HepG2 (cell line): ENCODE measurements around the gene ATP2B2. TPM values are rescaled to one million over a fixed set of nuclear protein-coding genes. Genes with fewer than 3 reads are reported as not detected.

Experiments used
- ATAC-seq: fragments of 200-7000 bp; cut with Tn5 transposase; 3 replicates; pipeline ENCODE4 v1.9.1; 2020; ENCODE audit warnings: mild to moderate bottlenecking, moderate library complexity
- BruUV-seq: library from RNA; stranded (reverse); fragments of 400-500 nt; replicated peaks from 2 replicates; lab custom pipeline; 2021; lab: Mats Ljungman, UMichigan
- CTCF ChIA-PET: fragments of 300-600 bp; formaldehyde crosslinking; extraction: SDS; loops from one replicate; lab custom pipeline; 2021; ENCODE audit warnings: low total read pairs, inconsistent platforms, low intra/inter-chr PET ratio; lab: Yijun Ruan, JAX
- POLR2A ChIA-PET: fragments of 350-600 bp; sonication (Branson Sonifier 250); formaldehyde crosslinking; loops from one replicate; lab custom pipeline; 2020; ENCODE audit warnings: antibody characterized with exemption, inconsistent platforms; lab: Yijun Ruan, JAX
- DNase-seq: peaks from one replicate; pipeline ENCODE4 v3.0.0-alpha.2; 2015; ENCODE audit warnings: low spot score
- FAIRE-seq: peaks from 3 replicates; lab custom pipeline; 2011; peaks lifted over from hg19 to GRCh38; lab: Jason Lieb, UNC
- H2AFZ ChIP-seq: one replicate; pipeline ENCODE4 v1.6.1; 2011; ENCODE audit warnings: low read length, inconsistent platforms
- H3K27ac ChIP-seq: fragments of 300-600 bp; 3 replicates; pipeline ENCODE4 v1.8.0; 2011; ENCODE audit warnings: mixed run types, mild to moderate bottlenecking, mixed read lengths, low read length, inconsistent platforms; ENCODE audit not compliant: insufficient read depth; ENCODE audit errors: extremely low read length
- H3K27me3 ChIP-seq, 2 experiments: fragments of 200-600 bp in 1 of 2; 2 replicates in 1 of 2; 3 replicates in 1 of 2; pipeline versions ENCODE4 v1.6.0 to v1.8.0; 2011; ENCODE audit warnings: low read length in 2 of 2, mild to moderate bottlenecking in 2 of 2, moderate library complexity in 2 of 2, inconsistent platforms in 1 of 2; ENCODE audit not compliant: insufficient read depth in 2 of 2, control insufficient read depth in 1 of 2
- H3K36me3 ChIP-seq, 2 experiments: fragments of 200-600 bp in 1 of 2; replicated peaks in 1 of 2; 2 replicates in 1 of 2; 3 replicates in 1 of 2; pipeline versions ENCODE4 v1.5.1 to v1.8.0; 2011; ENCODE audit warnings: low read length in 2 of 2, inconsistent platforms in 1 of 2; ENCODE audit not compliant: insufficient read depth in 2 of 2, control insufficient read depth in 1 of 2
- H3K4me1 ChIP-seq: 2 replicates; pipeline ENCODE4 v1.5.1; 2012; ENCODE audit warnings: low read length, inconsistent platforms; ENCODE audit not compliant: insufficient read depth
- H3K4me2 ChIP-seq: 2 replicates; pipeline ENCODE4 v1.6.0; 2011; ENCODE audit warnings: low read depth, low read length, inconsistent platforms
- H3K4me3 ChIP-seq, 3 experiments: fragments of 200-600 bp in 1 of 3; sonication (generic), shearing (Covaris generic) in 1 of 3; replicated peaks in 1 of 3; 2 replicates each; pipeline ENCODE4 v1.5.1; 2011 to 2016; ENCODE audit warnings: low read length in 3 of 3, inconsistent platforms in 2 of 3, low read depth in 2 of 3, mild to moderate bottlenecking in 2 of 3, control low read depth in 1 of 3, mixed read lengths in 1 of 3; ENCODE audit not compliant: insufficient read depth in 1 of 3
- H3K79me2 ChIP-seq: one replicate; pipeline ENCODE4 v1.6.1; 2011; ENCODE audit warnings: low read length, inconsistent platforms; ENCODE audit not compliant: insufficient read depth
- H3K9ac ChIP-seq: 2 replicates; pipeline ENCODE4 v1.6.0; 2011; ENCODE audit warnings: mild to moderate bottlenecking, low read depth, low read length, inconsistent platforms; ENCODE audit not compliant: insufficient read depth
- H3K9me3 ChIP-seq: 2 replicates; pipeline ENCODE4 v1.5.1; 2012; ENCODE audit warnings: mild to moderate bottlenecking, low read length
- H4K20me1 ChIP-seq: 2 replicates; pipeline ENCODE4 v1.6.0; 2011; ENCODE audit warnings: inconsistent platforms, mild to moderate bottlenecking, low read length, moderate library complexity; ENCODE audit not compliant: insufficient read depth
- HES4 ChIP-seq: sonication (generic); formaldehyde crosslinking; IDR thresholded peaks from 2 replicates; pipeline ENCODE4 v1.9.0; 2021; ENCODE audit warnings: mild to moderate bottlenecking, missing genetic modification reagents, borderline replicate concordance
- IKZF1 ChIP-seq: fragments of 450-650 bp; IDR thresholded peaks from 2 replicates; pipeline ENCODE4 v1.7.1; 2016
- KAT2B ChIP-seq: fragments of 150-350 bp; IDR thresholded peaks from 2 replicates; pipeline ENCODE4 v1.6.1; 2014; ENCODE audit warnings: low read depth, low read length, borderline replicate concordance
- MIER2 ChIP-seq: IDR thresholded peaks from 2 replicates; pipeline ENCODE4 v1.6.1; 2016; ENCODE audit warnings: missing biosample characterization, missing genetic modification reagents
- SAP130 ChIP-seq: IDR thresholded peaks from 2 replicates; pipeline ENCODE4 v1.6.1; 2016; ENCODE audit warnings: low read depth
- SP2 ChIP-seq: sonication (generic); formaldehyde crosslinking; IDR thresholded peaks from 2 replicates; pipeline ENCODE4 v1.5.1; 2020; ENCODE audit warnings: mild to moderate bottlenecking, missing genetic modification reagents
- ZBTB7B ChIP-seq: sonication (generic); formaldehyde crosslinking; IDR thresholded peaks from 2 replicates; pipeline ENCODE4 v1.4.0; 2020; ENCODE audit warnings: missing genetic modification reagents
- ZNF335 ChIP-seq: sonication (generic); formaldehyde crosslinking; IDR thresholded peaks from 2 replicates; pipeline ENCODE4 v1.4.0; 2020; ENCODE audit warnings: missing genetic modification reagents
- WGBS: methylation state at CpG from one replicate; pipeline ENCODE4 v1.1.6; 2017; ENCODE audit warnings: low lambda C conversion rate; 5-methylcytosine and 5-hydroxymethylcytosine counted together
- in situ Hi-C: cut with HindIII; loops from 2 replicates; pipeline ENCODE4 v1.10.0; 2017; ENCODE audit warnings: low pct_unique_long_range_greater_than_20kb; ENCODE audit not compliant: extremely low pct_ligation_motif_present
- intact Hi-C: fragments of 100-400 bp; cut with micrococcal nuclease; formaldehyde crosslinking; loops from one replicate; pipeline ENCODE4 v1.10.0; 2022; ENCODE audit not compliant: unreplicated experiment
- polyA plus RNA-seq, 8 experiments: library from polyadenylated mRNA; depleted of rRNA in 3 of 8; stranded (reverse) in 7 of 8; unstranded in 1 of 8; fragments of >200 nt; fragmentation: Illumina TruSeq in 4 of 8; extraction: Trizol in 4 of 8; gene quantifications; 2 replicates each; pipeline versions ENCODE4 v1.2.1 to v1.2.3, GENCODE V29; 2011 to 2016; ENCODE audit warnings: low read depth in 4 of 8, missing spikeins in 1 of 8, mixed read lengths in 1 of 8; ENCODE audit not compliant: insufficient read depth in 1 of 8
- total RNA-seq, 5 experiments: library from RNA; depleted of rRNA; stranded (reverse); fragments of >200 nt; fragmentation: Illumina TruSeq; extraction: Trizol; gene quantifications; 2 replicates each; pipeline ENCODE4 v1.2.3, GENCODE V29; 2016; ENCODE audit warnings: low read depth in 1 of 5
- TF ChIP-seq, protein P1 (sequence below): sonication (generic); formaldehyde crosslinking; IDR thresholded peaks from 2 replicates; pipeline ENCODE4 v1.4.0; 2020; ENCODE audit warnings: missing genetic modification reagents
- TF ChIP-seq, protein P2 (sequence below): sonication (generic); formaldehyde crosslinking; IDR thresholded peaks from 2 replicates; pipeline ENCODE4 v1.5.1; 2020; ENCODE audit warnings: missing genetic modification reagents, mild to moderate bottlenecking, borderline replicate concordance
- TF ChIP-seq, protein P3 (sequence below): sonication (generic); formaldehyde crosslinking; IDR thresholded peaks from 2 replicates; pipeline ENCODE4 v1.5.0; 2020; ENCODE audit warnings: missing genetic modification reagents
- TF ChIP-seq, protein P4 (sequence below): sonication (generic); formaldehyde crosslinking; IDR thresholded peaks from 2 replicates; pipeline ENCODE4 v1.4.0; 2020; ENCODE audit warnings: mild to moderate bottlenecking, missing genetic modification reagents
- TF ChIP-seq, protein P5 (sequence below), 2 experiments: IDR thresholded peaks; 2 replicates each; pipeline ENCODE4 v1.6.1; 2011 to 2012; ENCODE audit warnings: low read length in 2 of 2, borderline replicate concordance in 1 of 2, low read depth in 1 of 2, mild to moderate bottlenecking in 1 of 2, moderate library complexity in 1 of 2
- TF ChIP-seq, protein P6 (sequence below): sonication (generic); formaldehyde crosslinking; IDR thresholded peaks from 2 replicates; pipeline ENCODE4 v1.8.0; 2022; ENCODE audit warnings: low read depth, missing genetic modification reagents

ATP2B2 gene
- total and polyA plus RNA-seq, 2 of the 13 experiments (the other 11 are each of a cell fraction or from before 2014, with no cell fraction given): 1.5 to 2.3 TPM

DNA sequence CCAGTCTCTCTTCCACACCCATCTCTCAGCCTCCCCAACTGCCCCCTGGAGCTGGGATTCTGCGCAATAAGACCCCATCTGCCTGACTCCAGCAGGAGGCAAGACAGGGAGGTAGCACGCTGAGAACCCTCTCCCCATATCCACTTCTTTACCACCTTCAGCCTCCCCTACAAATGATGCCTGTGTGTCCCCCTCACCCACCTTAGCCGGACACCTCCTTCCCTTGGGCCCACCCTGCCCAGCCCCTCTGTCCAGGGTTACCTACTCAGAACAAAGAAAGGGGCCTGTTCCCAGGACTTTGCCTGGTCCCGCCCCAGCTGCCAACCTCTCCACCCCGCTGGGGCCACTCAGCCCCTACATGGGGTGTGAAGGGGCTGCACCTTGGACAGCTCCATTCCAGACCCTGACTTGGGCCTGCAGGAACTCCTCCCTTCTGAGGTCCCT lies 40.8 kb upstream of the ATP2B2 start:
- Histone ChIP-seq H3K4me2 (no peak overlapping the region), H3K9ac (no peak overlapping the region), H3K27me3 (peaks cover 2 to 13% of the 10 kb centered on the region in 2 experiments; a peak in 3 of 5 replicates), H3K9me3 (peaks cover 6% of the 10 kb centered on the region), H3K36me3 (no peaks in the 10 kb centered on the region), H2AFZ (no peak overlapping the region), H3K79me2 (no peaks in the 10 kb centered on the region), H4K20me1 (no peaks in the 10 kb centered on the region), H3K4me3 (no peak overlapping the region), H3K27ac (no peak overlapping the region), H3K4me1 (no peaks in the 10 kb centered on the region)
- in situ Hi-C loops (no loop called here), intact Hi-C loops (no loop called here)
- DNase-seq (no peak), ATAC-seq (peak; percentile 25; the same call in 1 of the 3 replicates), FAIRE-seq (no peak)
- 52% methylated on average over 5 of the region's 5 CpGs for WGBS
- BruUV-seq: no TSS peak
- ChIA-PET CTCF (no interaction called here), POLR2A (no interaction called here)
- TF ChIP-seq HES4 (CRISPR knock-in tag) (no peak), ZNF335 (no peak), ZBTB7B (CRISPR knock-in tag) (no peak), SP2 (no peak), SAP130 (no peak), KAT2B (no peak), IKZF1 (no peak), MIER2 (0 out of 2 replicates have a peak, but pooled peaks have one; percentile 15)
- TF ChIP-seq, protein P1, sequence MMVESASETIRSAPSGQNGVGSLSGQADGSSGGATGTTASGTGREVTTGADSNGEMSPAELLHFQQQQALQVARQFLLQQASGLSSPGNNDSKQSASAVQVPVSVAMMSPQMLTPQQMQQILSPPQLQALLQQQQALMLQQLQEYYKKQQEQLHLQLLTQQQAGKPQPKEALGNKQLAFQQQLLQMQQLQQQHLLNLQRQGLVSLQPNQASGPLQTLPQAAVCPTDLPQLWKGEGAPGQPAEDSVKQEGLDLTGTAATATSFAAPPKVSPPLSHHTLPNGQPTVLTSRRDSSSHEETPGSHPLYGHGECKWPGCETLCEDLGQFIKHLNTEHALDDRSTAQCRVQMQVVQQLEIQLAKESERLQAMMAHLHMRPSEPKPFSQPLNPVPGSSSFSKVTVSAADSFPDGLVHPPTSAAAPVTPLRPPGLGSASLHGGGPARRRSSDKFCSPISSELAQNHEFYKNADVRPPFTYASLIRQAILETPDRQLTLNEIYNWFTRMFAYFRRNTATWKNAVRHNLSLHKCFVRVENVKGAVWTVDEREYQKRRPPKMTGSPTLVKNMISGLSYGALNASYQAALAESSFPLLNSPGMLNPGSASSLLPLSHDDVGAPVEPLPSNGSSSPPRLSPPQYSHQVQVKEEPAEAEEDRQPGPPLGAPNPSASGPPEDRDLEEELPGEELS (CRISPR knock-in tag): no peak
- TF ChIP-seq, protein P2, sequence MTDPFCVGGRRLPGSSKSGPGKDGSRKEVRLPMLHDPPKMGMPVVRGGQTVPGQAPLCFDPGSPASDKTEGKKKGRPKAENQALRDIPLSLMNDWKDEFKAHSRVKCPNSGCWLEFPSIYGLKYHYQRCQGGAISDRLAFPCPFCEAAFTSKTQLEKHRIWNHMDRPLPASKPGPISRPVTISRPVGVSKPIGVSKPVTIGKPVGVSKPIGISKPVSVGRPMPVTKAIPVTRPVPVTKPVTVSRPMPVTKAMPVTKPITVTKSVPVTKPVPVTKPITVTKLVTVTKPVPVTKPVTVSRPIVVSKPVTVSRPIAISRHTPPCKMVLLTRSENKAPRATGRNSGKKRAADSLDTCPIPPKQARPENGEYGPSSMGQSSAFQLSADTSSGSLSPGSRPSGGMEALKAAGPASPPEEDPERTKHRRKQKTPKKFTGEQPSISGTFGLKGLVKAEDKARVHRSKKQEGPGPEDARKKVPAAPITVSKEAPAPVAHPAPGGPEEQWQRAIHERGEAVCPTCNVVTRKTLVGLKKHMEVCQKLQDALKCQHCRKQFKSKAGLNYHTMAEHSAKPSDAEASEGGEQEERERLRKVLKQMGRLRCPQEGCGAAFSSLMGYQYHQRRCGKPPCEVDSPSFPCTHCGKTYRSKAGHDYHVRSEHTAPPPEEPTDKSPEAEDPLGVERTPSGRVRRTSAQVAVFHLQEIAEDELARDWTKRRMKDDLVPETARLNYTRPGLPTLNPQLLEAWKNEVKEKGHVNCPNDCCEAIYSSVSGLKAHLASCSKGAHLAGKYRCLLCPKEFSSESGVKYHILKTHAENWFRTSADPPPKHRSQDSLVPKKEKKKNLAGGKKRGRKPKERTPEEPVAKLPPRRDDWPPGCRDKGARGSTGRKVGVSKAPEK (CRISPR knock-in tag): no peak
- TF ChIP-seq, protein P3, sequence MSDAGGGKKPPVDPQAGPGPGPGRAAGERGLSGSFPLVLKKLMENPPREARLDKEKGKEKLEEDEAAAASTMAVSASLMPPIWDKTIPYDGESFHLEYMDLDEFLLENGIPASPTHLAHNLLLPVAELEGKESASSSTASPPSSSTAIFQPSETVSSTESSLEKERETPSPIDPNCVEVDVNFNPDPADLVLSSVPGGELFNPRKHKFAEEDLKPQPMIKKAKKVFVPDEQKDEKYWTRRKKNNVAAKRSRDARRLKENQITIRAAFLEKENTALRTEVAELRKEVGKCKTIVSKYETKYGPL (CRISPR knock-in tag): no peak
- TF ChIP-seq, protein P4, sequence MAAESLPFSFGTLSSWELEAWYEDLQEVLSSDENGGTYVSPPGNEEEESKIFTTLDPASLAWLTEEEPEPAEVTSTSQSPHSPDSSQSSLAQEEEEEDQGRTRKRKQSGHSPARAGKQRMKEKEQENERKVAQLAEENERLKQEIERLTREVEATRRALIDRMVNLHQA: no peak
- TF ChIP-seq, protein P5, sequence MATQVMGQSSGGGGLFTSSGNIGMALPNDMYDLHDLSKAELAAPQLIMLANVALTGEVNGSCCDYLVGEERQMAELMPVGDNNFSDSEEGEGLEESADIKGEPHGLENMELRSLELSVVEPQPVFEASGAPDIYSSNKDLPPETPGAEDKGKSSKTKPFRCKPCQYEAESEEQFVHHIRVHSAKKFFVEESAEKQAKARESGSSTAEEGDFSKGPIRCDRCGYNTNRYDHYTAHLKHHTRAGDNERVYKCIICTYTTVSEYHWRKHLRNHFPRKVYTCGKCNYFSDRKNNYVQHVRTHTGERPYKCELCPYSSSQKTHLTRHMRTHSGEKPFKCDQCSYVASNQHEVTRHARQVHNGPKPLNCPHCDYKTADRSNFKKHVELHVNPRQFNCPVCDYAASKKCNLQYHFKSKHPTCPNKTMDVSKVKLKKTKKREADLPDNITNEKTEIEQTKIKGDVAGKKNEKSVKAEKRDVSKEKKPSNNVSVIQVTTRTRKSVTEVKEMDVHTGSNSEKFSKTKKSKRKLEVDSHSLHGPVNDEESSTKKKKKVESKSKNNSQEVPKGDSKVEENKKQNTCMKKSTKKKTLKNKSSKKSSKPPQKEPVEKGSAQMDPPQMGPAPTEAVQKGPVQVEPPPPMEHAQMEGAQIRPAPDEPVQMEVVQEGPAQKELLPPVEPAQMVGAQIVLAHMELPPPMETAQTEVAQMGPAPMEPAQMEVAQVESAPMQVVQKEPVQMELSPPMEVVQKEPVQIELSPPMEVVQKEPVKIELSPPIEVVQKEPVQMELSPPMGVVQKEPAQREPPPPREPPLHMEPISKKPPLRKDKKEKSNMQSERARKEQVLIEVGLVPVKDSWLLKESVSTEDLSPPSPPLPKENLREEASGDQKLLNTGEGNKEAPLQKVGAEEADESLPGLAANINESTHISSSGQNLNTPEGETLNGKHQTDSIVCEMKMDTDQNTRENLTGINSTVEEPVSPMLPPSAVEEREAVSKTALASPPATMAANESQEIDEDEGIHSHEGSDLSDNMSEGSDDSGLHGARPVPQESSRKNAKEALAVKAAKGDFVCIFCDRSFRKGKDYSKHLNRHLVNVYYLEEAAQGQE (IDR thresholded peaks at IDR 0.05; ENCODE audit: borderline replicate concordance in 1 of 2, low read depth in 1 of 2, low read length in 2 of 2): peak; percentile 48 to 89
- TF ChIP-seq, protein P6, sequence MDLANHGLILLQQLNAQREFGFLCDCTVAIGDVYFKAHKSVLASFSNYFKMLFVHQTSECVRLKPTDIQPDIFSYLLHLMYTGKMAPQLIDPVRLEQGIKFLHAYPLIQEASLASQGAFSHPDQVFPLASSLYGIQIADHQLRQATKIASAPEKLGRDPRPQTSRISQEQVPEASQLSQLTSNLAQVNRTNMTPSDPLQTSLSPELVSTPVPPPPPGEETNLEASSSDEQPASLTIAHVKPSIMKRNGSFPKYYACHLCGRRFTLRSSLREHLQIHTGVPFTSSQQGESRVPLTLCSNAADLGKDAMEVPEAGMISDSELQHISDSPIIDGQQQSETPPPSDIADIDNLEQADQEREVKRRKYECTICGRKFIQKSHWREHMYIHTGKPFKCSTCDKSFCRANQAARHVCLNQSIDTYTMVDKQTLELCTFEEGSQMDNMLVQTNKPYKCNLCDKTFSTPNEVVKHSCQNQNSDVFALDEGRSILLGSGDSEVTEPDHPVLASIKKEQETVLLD (CRISPR knock-in tag): no peak
